H1 (cell line): ENCODE measurements around the gene GREB1L.

Experiments used
- CBX5 ChIP-seq: fragments of 300-800, 300-1000 bp; sonication (generic); IDR thresholded peaks from 2 replicates; pipeline ENCODE4 v1.7.1; 2016; ENCODE audit warnings: antibody characterized with exemption, low read length, low read depth
- CTBP2 ChIP-seq: IDR thresholded peaks from 2 replicates; pipeline ENCODE4 v1.7.0; 2011; ENCODE audit warnings: borderline replicate concordance, mild to moderate bottlenecking, moderate library complexity, mixed read lengths, low read length; ENCODE audit not compliant: insufficient read depth, insufficient read length
- CTCF ChIP-seq, 3 experiments: IDR thresholded peaks; 1 replicate in 2 of 3; 2 replicates in 1 of 3; pipeline versions ENCODE4 v1.5.1 to v1.6.1; 2011; ENCODE audit warnings: low read length in 3 of 3, mild to moderate bottlenecking in 3 of 3, inconsistent platforms in 2 of 3, low read depth in 1 of 3, moderate library complexity in 1 of 3; ENCODE audit not compliant: insufficient read depth in 1 of 3; ENCODE audit errors: control extremely low read depth in 1 of 3
- EZH2 ChIP-seq: fragments of 200-600 bp; sonication (generic); IDR thresholded peaks from 2 replicates; pipeline ENCODE4 v1.7.1; 2012; ENCODE audit warnings: low read depth, mild to moderate bottlenecking, moderate library complexity, low read length, inconsistent platforms; ENCODE audit not compliant: severe bottlenecking
- NRF1 ChIP-seq: IDR thresholded peaks from 2 replicates; pipeline ENCODE4 v1.6.1; 2011; ENCODE audit warnings: mild to moderate bottlenecking, low read depth, low read length, improper control_type of control experiment
- POLR2A ChIP-seq, 2 experiments: IDR thresholded peaks; 1 replicate in 1 of 2; 2 replicates in 1 of 2; pipeline ENCODE4 v1.6.1; 2011; ENCODE audit warnings: low read depth in 2 of 2, low read length in 2 of 2, mild to moderate bottlenecking in 2 of 2; ENCODE audit errors: control extremely low read depth in 1 of 2
- SP2 ChIP-seq: IDR thresholded peaks from 2 replicates; pipeline ENCODE4 v1.6.1; 2012; ENCODE audit warnings: mild to moderate bottlenecking, low read length, inconsistent platforms
- SP4 ChIP-seq: IDR thresholded peaks from 2 replicates; pipeline ENCODE4 v1.6.1; 2012; ENCODE audit warnings: low read length, inconsistent platforms

GRCh38 chr18:21210278-21210677 lies 31.8 kb upstream of the GREB1L start:
- TF ChIP-seq CTCF (IDR thresholded peaks at IDR 0.05; ENCODE audit: control extremely low read depth in 1 of 3, insufficient read depth in 1 of 3, low read depth in 1 of 3, low read length in 3 of 3) (no peak), SP4 (no peak), CBX5 (no peak), POLR2A (IDR thresholded peaks at IDR 0.05; ENCODE audit: control extremely low read depth in 1 of 2, low read depth in 2 of 2, low read length in 2 of 2) (no peak), EZH2 (no peak), NRF1 (no peak), CTBP2 (no peak), SP2 (no peak)
